IMR-90 (cell line): Measurements from ENCODE around the gene FAM110C. TPM values are rescaled to one million over a fixed set of nuclear protein-coding genes. Genes with fewer than 3 reads are reported as not detected.

Experiments
- ATAC-seq: fragments of 200-7000 bp; cut with Tn5 transposase; 2 replicates; pipeline ENCODE4 v1.9.1; 2020; ENCODE audit warnings: low read depth, mild to moderate bottlenecking, moderate library complexity
- BruUV-seq: library from RNA; stranded (reverse); fragments of 400-500 nt; replicated peaks from 2 replicates; lab custom pipeline; 2021; lab: Mats Ljungman, UMichigan
- CTCF ChIA-PET: fragments of 300-600 bp; formaldehyde crosslinking; extraction: SDS; loops from one replicate; lab custom pipeline; 2021; ENCODE audit warnings: antibody characterized with exemption; lab: Yijun Ruan, JAX
- POLR2A ChIA-PET: fragments of 300-600 bp; sonication (Branson Sonifier 250); formaldehyde crosslinking; loops from one replicate; lab custom pipeline; 2022; ENCODE audit warnings: antibody characterized with exemption; ENCODE audit not compliant: unreplicated experiment; lab: Charles Lee
- DNase-seq: peaks from one replicate; pipeline ENCODE4 v3.0.0; 2013
- H2AFZ ChIP-seq: replicated peaks from 2 replicates; pipeline ENCODE3; 2013; ENCODE audit warnings: low read length, mild to moderate bottlenecking; ENCODE audit not compliant: poor library complexity
- H2AK5ac ChIP-seq: 2 replicates; pipeline ENCODE4 v1.6.1; 2013; ENCODE audit warnings: low read depth, low read length, inconsistent platforms
- H2AK9ac ChIP-seq: replicated peaks from 2 replicates; pipeline ENCODE3; 2013; ENCODE audit warnings: mild to moderate bottlenecking, low read depth, low read length, moderate library complexity; ENCODE audit not compliant: poor library complexity
- H2BK120ac ChIP-seq: 2 replicates; pipeline ENCODE4 v1.6.1; 2013; ENCODE audit warnings: low read depth, low read length, inconsistent platforms
- H2BK15ac ChIP-seq: 3 replicates; pipeline ENCODE4 v1.6.1; 2013; ENCODE audit warnings: low read depth, low read length, inconsistent platforms
- H2BK20ac ChIP-seq: 2 replicates; pipeline ENCODE4 v1.6.1; 2013; ENCODE audit warnings: low read depth, mild to moderate bottlenecking, inconsistent platforms, low read length, moderate library complexity
- H2BK5ac ChIP-seq: 2 replicates; pipeline ENCODE4 v1.6.1; 2013; ENCODE audit warnings: mild to moderate bottlenecking, low read depth, low read length, inconsistent platforms; ENCODE audit not compliant: poor library complexity, severe bottlenecking
- H3K14ac ChIP-seq: replicated peaks from 2 replicates; pipeline ENCODE4 v1.6.1; 2013; ENCODE audit warnings: low read depth, low read length, inconsistent platforms
- H3K18ac ChIP-seq: 2 replicates; pipeline ENCODE4 v1.6.1; 2013; ENCODE audit warnings: low read depth, low read length, control low read depth
- H3K23ac ChIP-seq: 2 replicates; pipeline ENCODE4 v1.6.1; 2013; ENCODE audit warnings: low read depth, low read length, inconsistent platforms
- H3K27ac ChIP-seq: 2 replicates; pipeline ENCODE4 v1.5.1; 2013; ENCODE audit warnings: mild to moderate bottlenecking, control low read depth, low read length; ENCODE audit not compliant: insufficient read depth
- H3K27me3 ChIP-seq: 2 replicates; pipeline ENCODE4 v1.6.1; 2013; ENCODE audit warnings: low read length; ENCODE audit not compliant: control insufficient read depth, insufficient read depth
- H3K36me3 ChIP-seq: 2 replicates; pipeline ENCODE4 v1.6.1; 2013; ENCODE audit warnings: low read length, mixed read lengths; ENCODE audit not compliant: control insufficient read depth, insufficient read depth
- H3K4ac ChIP-seq: 2 replicates; pipeline ENCODE4 v1.6.1; 2013; ENCODE audit warnings: low read depth, low read length, inconsistent platforms
- H3K4me1 ChIP-seq: 2 replicates; pipeline ENCODE4 v1.6.1; 2013; ENCODE audit warnings: low read length, mixed read lengths; ENCODE audit not compliant: control insufficient read depth, insufficient read depth
- H3K4me2 ChIP-seq: 2 replicates; pipeline ENCODE4 v1.6.1; 2013; ENCODE audit warnings: low read depth, mild to moderate bottlenecking, control low read depth, low read length, moderate library complexity
- H3K4me3 ChIP-seq: 2 replicates; pipeline ENCODE4 v1.5.1; 2013; ENCODE audit warnings: low read depth, mild to moderate bottlenecking, control low read depth, low read length, moderate library complexity; ENCODE audit not compliant: insufficient read depth
- H3K56ac ChIP-seq: 2 replicates; pipeline ENCODE4 v1.6.1; 2013; ENCODE audit warnings: low read length, inconsistent platforms; ENCODE audit not compliant: insufficient read depth; ENCODE audit errors: extremely low read depth
- H3K79me1 ChIP-seq, 2 experiments: 2 replicates each; pipeline ENCODE4 v1.6.1; 2013; ENCODE audit warnings: low read length in 2 of 2, inconsistent platforms in 1 of 2, low read depth in 1 of 2
- H3K9ac ChIP-seq: 2 replicates; pipeline ENCODE4 v1.6.1; 2013; ENCODE audit warnings: low read depth, low read length, control low read depth
- H3K9me1 ChIP-seq: 2 replicates; pipeline ENCODE4 v1.6.1; 2013; ENCODE audit warnings: low read length, inconsistent platforms; ENCODE audit not compliant: insufficient read depth
- H3K9me3 ChIP-seq: 2 replicates; pipeline ENCODE4 v1.6.1; 2013; ENCODE audit warnings: low read length; ENCODE audit not compliant: control insufficient read depth, insufficient read depth
- H4K20me1 ChIP-seq: 2 replicates; pipeline ENCODE4 v1.6.1; 2013; ENCODE audit warnings: low read length, inconsistent platforms; ENCODE audit not compliant: insufficient read depth
- H4K5ac ChIP-seq: 2 replicates; pipeline ENCODE4 v1.6.1; 2013; ENCODE audit warnings: mild to moderate bottlenecking, low read depth, low read length, control low read depth
- H4K8ac ChIP-seq, 2 experiments: 2 replicates each; pipeline ENCODE4 v1.6.1; 2013; ENCODE audit warnings: low read depth in 2 of 2, low read length in 2 of 2, control low read depth in 1 of 2, inconsistent platforms in 1 of 2
- H4K91ac ChIP-seq: 2 replicates; pipeline ENCODE4 v1.6.1; 2013; ENCODE audit warnings: low read depth, low read length, inconsistent platforms; ENCODE audit not compliant: insufficient read depth
- MAZ ChIP-seq: IDR thresholded peaks from 2 replicates; pipeline ENCODE4 v1.6.1; 2012; ENCODE audit warnings: low read depth, mild to moderate bottlenecking, low read length, improper control_type of control experiment, moderate library complexity, borderline replicate concordance
- RFX5 ChIP-seq: IDR thresholded peaks from 2 replicates; pipeline ENCODE4 v1.8.0; 2012; ENCODE audit warnings: low read depth, mild to moderate bottlenecking, low read length, moderate library complexity
- WGBS, 2 experiments: methylation state at CpG; one replicate each; pipeline versions ENCODE4 v1.1.5 to v1.1.7; 2013; ENCODE audit warnings: missing lambda C conversion rate in 2 of 2; ENCODE audit not compliant: insufficient read length in 1 of 2; ENCODE audit errors: extremely low coverage in 2 of 2; 5-methylcytosine and 5-hydroxymethylcytosine counted together
- dilution Hi-C: fragments of 300-500 bp; cut with HindIII; formaldehyde crosslinking; loops from one replicate; pipeline ENCODE4 v1.14.3; 2018; ENCODE audit warnings: low sequenced_read_pairs; ENCODE audit not compliant: unreplicated experiment
- in situ Hi-C: fragments of 300-500 bp; cut with MboI; formaldehyde crosslinking; loops from 3 replicates; pipeline ENCODE4 v1.14.3; 2019; ENCODE audit warnings: low sequenced_read_pairs, inconsistent platforms, mixed read lengths
- intact Hi-C: fragments of 100-400 bp; cut with micrococcal nuclease; formaldehyde crosslinking; loops from 2 replicates; pipeline ENCODE4 v1.10.0; 2022
- polyA plus RNA-seq, 3 experiments: library from polyadenylated mRNA; depleted of rRNA; stranded (reverse); fragments of >200 nt; gene quantifications; 2 replicates each; pipeline ENCODE4 v1.2.3, GENCODE V29; 2012; ENCODE audit warnings: low replicate concordance in 1 of 3
- total RNA-seq: library from RNA; depleted of rRNA; stranded (reverse); fragments of >200 nt; gene quantifications from 2 replicates; pipeline ENCODE4 v1.2.3, GENCODE V29; 2012
- TF ChIP-seq, protein P1 (sequence below): conservative IDR thresholded peaks from 2 replicates; pipeline ENCODE4 v1.5.1; 2012; ENCODE audit warnings: mild to moderate bottlenecking, low read depth, low read length, improper control_type of control experiment

FAM110C gene
- total and polyA plus RNA-seq, 2 of the 4 experiments (the other 2 are of a cell fraction), result not detected

- no peaks in the 10 kb centered on the region for H3K4me1 ChIP-seq
- in situ Hi-C loops (no loop called here), dilution Hi-C loops (no loop called here), intact Hi-C loops (no loop called here)
- no peak overlapping the region for H3K4me3 ChIP-seq
- H3K14ac ChIP-seq, result no peak overlapping the region
- no peak overlapping the region for H3K23ac ChIP-seq
- H3K27ac ChIP-seq, result no peak overlapping the region
- H3K79me1 ChIP-seq, result no peaks in the 10 kb centered on the region
- H2BK20ac ChIP-seq, result no peak overlapping the region
- no peak overlapping the region for H2AK5ac ChIP-seq
- no peak overlapping the region for H3K9ac ChIP-seq
- no peak overlapping the region for H3K56ac ChIP-seq
- DNase-seq (no peak), ATAC-seq (no peak)
- no peak overlapping the region for H2AK9ac ChIP-seq
- H4K91ac ChIP-seq, result no peak overlapping the region
- no TSS peak for BruUV-seq
- H4K8ac ChIP-seq, result no peak overlapping the region
- H2BK5ac ChIP-seq, result no peak overlapping the region
- no CpG with 5 or more reads among the region's 1 CpG for WGBS, 2 experiments
- ChIA-PET POLR2A (no interaction called here), CTCF (no interaction called here)
- H3K27me3 ChIP-seq, result no peaks in the 10 kb centered on the region
- H3K4me2 ChIP-seq, result no peak overlapping the region
- no peak overlapping the region for H2AFZ ChIP-seq
- no peaks in the 10 kb centered on the region for H3K36me3 ChIP-seq
- H2BK120ac ChIP-seq, result no peak overlapping the region
- H3K18ac ChIP-seq, result no peak overlapping the region
- no peak overlapping the region for H3K4ac ChIP-seq
- H4K20me1 ChIP-seq, result no peaks in the 10 kb centered on the region
- TF ChIP-seq, protein P1, sequence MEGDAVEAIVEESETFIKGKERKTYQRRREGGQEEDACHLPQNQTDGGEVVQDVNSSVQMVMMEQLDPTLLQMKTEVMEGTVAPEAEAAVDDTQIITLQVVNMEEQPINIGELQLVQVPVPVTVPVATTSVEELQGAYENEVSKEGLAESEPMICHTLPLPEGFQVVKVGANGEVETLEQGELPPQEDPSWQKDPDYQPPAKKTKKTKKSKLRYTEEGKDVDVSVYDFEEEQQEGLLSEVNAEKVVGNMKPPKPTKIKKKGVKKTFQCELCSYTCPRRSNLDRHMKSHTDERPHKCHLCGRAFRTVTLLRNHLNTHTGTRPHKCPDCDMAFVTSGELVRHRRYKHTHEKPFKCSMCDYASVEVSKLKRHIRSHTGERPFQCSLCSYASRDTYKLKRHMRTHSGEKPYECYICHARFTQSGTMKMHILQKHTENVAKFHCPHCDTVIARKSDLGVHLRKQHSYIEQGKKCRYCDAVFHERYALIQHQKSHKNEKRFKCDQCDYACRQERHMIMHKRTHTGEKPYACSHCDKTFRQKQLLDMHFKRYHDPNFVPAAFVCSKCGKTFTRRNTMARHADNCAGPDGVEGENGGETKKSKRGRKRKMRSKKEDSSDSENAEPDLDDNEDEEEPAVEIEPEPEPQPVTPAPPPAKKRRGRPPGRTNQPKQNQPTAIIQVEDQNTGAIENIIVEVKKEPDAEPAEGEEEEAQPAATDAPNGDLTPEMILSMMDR, result no peak
- no peak for TF ChIP-seq RFX5
- no peak for TF ChIP-seq MAZ
- no peaks in the 10 kb centered on the region for H3K9me1 ChIP-seq
- no peak overlapping the region for H4K5ac ChIP-seq
- peaks cover 10% of the 10 kb centered on the region for H3K9me3 ChIP-seq
- H2BK15ac ChIP-seq, result no peak overlapping the region
Measured at GRCh38 chr2:36318-36717, 10.0 kb downstream of the FAM110C start.
